ENCODE data around the gene PIK3C2B.

DNA sequence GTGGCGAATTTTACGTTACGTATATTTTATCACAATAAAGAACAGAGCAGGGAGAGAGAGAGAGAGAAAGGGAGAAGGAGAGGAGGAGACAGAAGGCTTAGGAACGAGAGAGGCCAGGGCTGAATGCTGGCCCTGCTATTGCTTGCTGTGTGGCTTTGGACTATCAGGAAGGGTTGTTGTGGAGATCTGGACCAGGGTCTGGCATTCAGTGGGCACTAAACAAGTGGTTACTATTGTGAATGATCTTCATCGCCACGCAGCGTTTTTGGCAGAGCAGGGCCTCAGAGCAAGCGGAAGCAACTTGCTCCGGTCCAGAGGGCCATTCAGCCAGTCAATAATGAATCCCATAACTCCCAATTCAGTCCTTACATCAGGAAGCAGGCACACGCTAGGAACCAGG lies 26.4 kb downstream of the PIK3C2B start:
- TF ChIP-seq POLR2A (IDR thresholded peaks at IDR 0.05) = no peak
- TF ChIP-seq, protein P1, sequence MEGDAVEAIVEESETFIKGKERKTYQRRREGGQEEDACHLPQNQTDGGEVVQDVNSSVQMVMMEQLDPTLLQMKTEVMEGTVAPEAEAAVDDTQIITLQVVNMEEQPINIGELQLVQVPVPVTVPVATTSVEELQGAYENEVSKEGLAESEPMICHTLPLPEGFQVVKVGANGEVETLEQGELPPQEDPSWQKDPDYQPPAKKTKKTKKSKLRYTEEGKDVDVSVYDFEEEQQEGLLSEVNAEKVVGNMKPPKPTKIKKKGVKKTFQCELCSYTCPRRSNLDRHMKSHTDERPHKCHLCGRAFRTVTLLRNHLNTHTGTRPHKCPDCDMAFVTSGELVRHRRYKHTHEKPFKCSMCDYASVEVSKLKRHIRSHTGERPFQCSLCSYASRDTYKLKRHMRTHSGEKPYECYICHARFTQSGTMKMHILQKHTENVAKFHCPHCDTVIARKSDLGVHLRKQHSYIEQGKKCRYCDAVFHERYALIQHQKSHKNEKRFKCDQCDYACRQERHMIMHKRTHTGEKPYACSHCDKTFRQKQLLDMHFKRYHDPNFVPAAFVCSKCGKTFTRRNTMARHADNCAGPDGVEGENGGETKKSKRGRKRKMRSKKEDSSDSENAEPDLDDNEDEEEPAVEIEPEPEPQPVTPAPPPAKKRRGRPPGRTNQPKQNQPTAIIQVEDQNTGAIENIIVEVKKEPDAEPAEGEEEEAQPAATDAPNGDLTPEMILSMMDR (IDR thresholded peaks at IDR 0.05) = no peak

All from suprapubic skin (tissue), 3 donors.